SK-N-SH (cell line): Measurements from ENCODE around the gene FAM163A. TPM values are rescaled to one million over a fixed set of nuclear protein-coding genes. Genes with fewer than 3 reads are reported as not detected.
"Not testable (repeated sequence)": the region's sequence is repeated elsewhere in the genome, so short reads cannot be mapped to it uniquely, and the experiment has no call there.

ENCODE experiments used
- CTCF ChIA-PET: fragments of 300-600, 350-600 bp; formaldehyde crosslinking; extraction: SDS; loops from one replicate; lab custom pipeline; 2021; lab: Yijun Ruan, JAX
- POLR2A ChIA-PET: fragments of 350-600 bp; sonication (Branson Sonifier 250); formaldehyde crosslinking; extraction: SDS; loops from one replicate; lab custom pipeline; 2020; ENCODE audit warnings: antibody characterized with exemption, inconsistent platforms; lab: Yijun Ruan, JAX
- DNase-seq: peaks from one replicate; pipeline ENCODE4 v3.0.0; 2012
- H2AFZ ChIP-seq: fragments of 200-600 bp; sonication (generic); 2 replicates; pipeline ENCODE4 v1.8.1; 2016; ENCODE audit warnings: antibody characterized with exemption, mild to moderate bottlenecking, low read depth
- H3F3A ChIP-seq: fragments of 200-600 bp; sonication (generic); replicated peaks from 2 replicates; pipeline ENCODE3; 2016; ENCODE audit warnings: antibody characterized with exemption, mild to moderate bottlenecking; ENCODE audit not compliant: insufficient read depth
- H3K27ac ChIP-seq, 2 experiments: fragments of 200-500 bp in 1 of 2; fragments of 200-600 bp in 1 of 2; sonication (Bioruptor generic) in 1 of 2; sonication (generic), shearing (Covaris generic) in 1 of 2; 2 replicates each; pipeline versions ENCODE4 v1.5.1 to v1.6.1; 2014 to 2016; ENCODE audit warnings: low read depth in 2 of 2, inconsistent platforms in 1 of 2, low read length in 1 of 2, mild to moderate bottlenecking in 1 of 2, mixed read lengths in 1 of 2
- H3K27me3 ChIP-seq: fragments of 200-600 bp; sonication (generic), shearing (Covaris generic); 2 replicates; pipeline ENCODE4 v1.6.1; 2016; ENCODE audit warnings: mixed run types; ENCODE audit not compliant: insufficient read depth
- H3K36me3 ChIP-seq, 2 experiments: fragments of 200-500 bp in 1 of 2; fragments of 200-600 bp in 1 of 2; sonication (Bioruptor generic) in 1 of 2; sonication (generic) in 1 of 2; replicated peaks in 1 of 2; 2 replicates each; pipeline versions ENCODE3 to v1.5.1; 2014 to 2016; ENCODE audit warnings: low read length in 1 of 2, mild to moderate bottlenecking in 1 of 2; ENCODE audit not compliant: insufficient read depth in 2 of 2, control insufficient read depth in 1 of 2
- H3K4me1 ChIP-seq, 2 experiments: fragments of 200-500 bp in 1 of 2; fragments of 200-600 bp in 1 of 2; sonication (Bioruptor generic) in 1 of 2; sonication (generic), shearing (Covaris generic) in 1 of 2; 2 replicates each; pipeline versions ENCODE4 v1.5.1 to v1.6.1; 2014 to 2016; ENCODE audit warnings: low read depth in 1 of 2, low read length in 1 of 2, mixed run types in 1 of 2; ENCODE audit not compliant: insufficient read depth in 2 of 2, control insufficient read depth in 1 of 2
- H3K4me2 ChIP-seq: fragments of 200-600 bp; sonication (generic), shearing (Covaris generic); 2 replicates; pipeline ENCODE4 v1.6.1; 2017; ENCODE audit warnings: mixed run types
- H3K4me3 ChIP-seq, 2 experiments: fragments of 200-500 bp in 1 of 2; fragments of 200-600 bp in 1 of 2; sonication (Bioruptor generic) in 1 of 2; sonication (generic), shearing (Covaris generic) in 1 of 2; 2 replicates each; pipeline versions ENCODE4 v1.5.1 to v1.8.1; 2014 to 2016; ENCODE audit warnings: low read depth in 2 of 2, inconsistent platforms in 1 of 2, low read length in 1 of 2, mild to moderate bottlenecking in 1 of 2, mixed read lengths in 1 of 2, moderate library complexity in 1 of 2
- H3K79me2 ChIP-seq: fragments of 200-600 bp; sonication (generic); 2 replicates; pipeline ENCODE4 v1.8.1; 2017; ENCODE audit warnings: mild to moderate bottlenecking; ENCODE audit not compliant: insufficient read depth
- H3K9ac ChIP-seq: fragments of 200-600 bp; sonication (generic); 2 replicates; pipeline ENCODE4 v1.6.1; 2017; ENCODE audit warnings: mixed run types
- H3K9me2 ChIP-seq: fragments of 200-600 bp; sonication (generic); 2 replicates; pipeline ENCODE4 v1.6.1; 2017; ENCODE audit warnings: mixed run types
- H3K9me3 ChIP-seq: fragments of 200-600 bp; sonication (generic); 2 replicates; pipeline ENCODE4 v1.6.1; 2017; ENCODE audit warnings: mixed run types, mild to moderate bottlenecking, moderate library complexity
- H4K20me1 ChIP-seq: fragments of 200-600 bp; sonication (generic); 2 replicates; pipeline ENCODE4 v1.6.1; 2017; ENCODE audit warnings: mild to moderate bottlenecking, mixed run types; ENCODE audit not compliant: insufficient read depth
- EZH2phosphoT487 ChIP-seq: fragments of 200-600 bp; sonication (generic); IDR thresholded peaks from 2 replicates; pipeline ENCODE4 v1.6.1; 2017; ENCODE audit warnings: low read depth, mixed run types, mild to moderate bottlenecking, antibody characterized with exemption, moderate library complexity, borderline replicate concordance
- FOSL2 ChIP-seq: IDR thresholded peaks from 2 replicates; pipeline ENCODE4 v1.4.0; 2012; ENCODE audit warnings: low read depth, mild to moderate bottlenecking, moderate library complexity, borderline replicate concordance
- FOXJ3 ChIP-seq: sonication (generic); formaldehyde crosslinking; IDR thresholded peaks from 2 replicates; pipeline ENCODE4 v1.5.1; 2020; ENCODE audit warnings: mild to moderate bottlenecking, missing genetic modification reagents
- JUND ChIP-seq: IDR thresholded peaks from 2 replicates; pipeline ENCODE4 v1.4.0; 2012
- MXI1 ChIP-seq: IDR thresholded peaks from 2 replicates; pipeline ENCODE4 v1.6.1; 2012; ENCODE audit warnings: mild to moderate bottlenecking, low read depth, low read length, improper control_type of control experiment
- NFIC ChIP-seq: IDR thresholded peaks from 2 replicates; pipeline ENCODE4 v1.4.0; 2012; ENCODE audit warnings: borderline replicate concordance
- POLR2AphosphoS5 ChIP-seq: IDR thresholded peaks from 2 replicates; pipeline ENCODE4 v1.6.1; 2012; ENCODE audit warnings: low read depth, low read length
- RAD21 ChIP-seq: IDR thresholded peaks from 2 replicates; pipeline ENCODE4 v1.6.1; 2012; ENCODE audit warnings: mild to moderate bottlenecking, low read length
- RCOR1 ChIP-seq: fragments of 150-350 bp; IDR thresholded peaks from 2 replicates; pipeline ENCODE4 v1.6.1; 2017; ENCODE audit warnings: antibody characterized with exemption, low read length
- RXRA ChIP-seq: IDR thresholded peaks from 2 replicates; pipeline ENCODE4 v1.4.0; 2012; ENCODE audit warnings: low read depth, mild to moderate bottlenecking, borderline replicate concordance
- USF2 ChIP-seq: fragments of 150-350 bp; IDR thresholded peaks from 2 replicates; pipeline ENCODE4 v1.6.1; 2017; ENCODE audit warnings: antibody characterized with exemption, low read length, low read depth, borderline replicate concordance
- YY1 ChIP-seq: IDR thresholded peaks from 2 replicates; pipeline ENCODE4 v1.4.0; 2012; ENCODE audit warnings: low read depth, mild to moderate bottlenecking
- WGBS: methylation state at CpG from one replicate; pipeline ENCODE4 v1.1.6; 2017; ENCODE audit warnings: low lambda C conversion rate; 5-methylcytosine and 5-hydroxymethylcytosine counted together
- polyA plus RNA-seq, 3 experiments: library from polyadenylated mRNA; depleted of rRNA; stranded (reverse); fragments of >200 nt; gene quantifications; 2 replicates each; pipeline ENCODE4 v1.2.3, GENCODE V29; 2012

The FAM163A gene
- polyA plus RNA-seq (2012; rRNA removed): 0.43 and 1.1 TPM in 2 replicates
- polyA plus RNA-seq (2012; cell fraction: cytosol; rRNA removed): 0.80 and 1.4 TPM in 2 replicates
- 1.1 and 1.8 TPM in 2 replicates for polyA plus RNA-seq (2012; cell fraction: nucleus; rRNA removed)

- peaks cover 0 to 38% of the 10 kb centered on the region in 2 experiments; a peak in 2 of 4 replicates for H3K4me1 ChIP-seq
- no peaks in the 10 kb centered on the region for H3K9me2 ChIP-seq
- CTCF ChIA-PET: interaction anchor here (0.6 to 2.3 kb wide), 9 partner anchors 8 to 71 kb away, joined by 3 to 15 read pairs (median 5); no protein-coding TSS in a partner anchor
- H3K79me2 ChIP-seq: no peaks in the 10 kb centered on the region
- no peak within 1 kb of the TSS for H2AFZ ChIP-seq
- H3K27ac ChIP-seq: peak within 1 kb of the TSS in 1 of 2 experiments; percentile 99; a peak in 2 of 4 replicates
- DNase-seq: peak; percentile 85
- H3K27me3 ChIP-seq: peaks cover 41% of the 10 kb centered on the region
- H3K4me2 ChIP-seq: peak within 1 kb of the TSS; percentile 44; the same call in 1 of the 2 replicates
- WGBS: 9% methylated on average over 29 of the region's 92 CpGs
- no peaks in the 10 kb centered on the region for H3F3A ChIP-seq
- TF ChIP-seq RCOR1: no peak
- TF ChIP-seq NFIC: no peak
- no peak for TF ChIP-seq EZH2phosphoT487
- peak; percentile 24; the same call in 1 of the 2 replicates for TF ChIP-seq RAD21
- TF ChIP-seq MXI1: peak; percentile 72
- no peaks in the 10 kb centered on the region for H4K20me1 ChIP-seq
- POLR2A ChIA-PET: interaction anchor here (0.6 to 2.3 kb wide), 12 partner anchors 11 to 71 kb away, joined by 3 to 15 read pairs (median 4); no protein-coding TSS in a partner anchor
- H3K9me3 ChIP-seq: no peaks in the 10 kb centered on the region
- H3K9ac ChIP-seq: no peak within 1 kb of the TSS
- peak within 1 kb of the TSS in 1 of 2 experiments; percentile 54; a peak in 2 of 4 replicates for H3K4me3 ChIP-seq
- H3K36me3 ChIP-seq: no peaks in the 10 kb centered on the region
These were observed at the start of gene FAM163A for GRCh38 chr1:179742717-179743678. Gene FAM163A, plus strand, starts transcription at chr1:179743291. Its CDS starts 69,807 bp downstream, at chr1:179813098.

- H2AFZ ChIP-seq, H3K9me3 ChIP-seq, H3K9ac ChIP-seq, DNase-seq, H3F3A ChIP-seq, H3K4me3 ChIP-seq, H3K27me3 ChIP-seq, H4K20me1 ChIP-seq, H3K27ac ChIP-seq, H3K79me2 ChIP-seq, H3K4me2 ChIP-seq, POLR2A ChIA-PET, H3K9me2 ChIP-seq, H3K36me3 ChIP-seq, H3K4me1 ChIP-seq: not testable (repeated sequence)
- WGBS: 38% methylated on average over 3 of the region's 6 CpGs
- CTCF ChIA-PET: interaction anchor here (1.2 to 4.9 kb wide), 3 partner anchors 12 to 120 kb away, joined by 5 to 19 read pairs (median 10); no protein-coding TSS in a partner anchor
These were observed 48.6 kb upstream of the FAM163A start for GRCh38 chr1:179694530-179694929.

- Histone ChIP-seq H3F3A (no peaks in the 10 kb centered on the region), H2AFZ (no peak overlapping the region), H3K79me2 (no peaks in the 10 kb centered on the region), H3K9me2 (no peaks in the 10 kb centered on the region), H3K27ac (no peak overlapping the region), H3K9me3 (no peaks in the 10 kb centered on the region), H4K20me1 (no peaks in the 10 kb centered on the region), H3K4me3 (no peak overlapping the region), H3K4me2 (no peak overlapping the region), H3K9ac (no peak overlapping the region), H3K27me3 (no peaks in the 10 kb centered on the region), H3K4me1 (peaks cover 0 to under 1% of the 10 kb centered on the region in 2 experiments; a peak in 2 of 4 replicates), H3K36me3 (no peaks in the 10 kb centered on the region)
- ChIA-PET CTCF (interaction anchor here (1.0 to 16.1 kb wide), 3 partner anchors 111 to 477 kb away, joined by 3 to 862 read pairs (median 3); no protein-coding TSS in a partner anchor), POLR2A (no interaction called here)
- DNase-seq: no peak
- WGBS: 58% methylated on average over 5 of the region's 5 CpGs
- TF ChIP-seq YY1 (no peak), FOSL2 (no peak), FOXJ3 (no peak), RAD21 (no peak), JUND (no peak), POLR2AphosphoS5 (no peak), RXRA (no peak), USF2 (no peak)
These were observed 40.0 kb upstream of the FAM163A start for GRCh38 chr1:179702946-179703539.
